Hepatocyte (in vitro differentiated cells): ENCODE data around the gene COL2A1.

Source experiments
- EZH2 ChIP-seq: fragments of 200-600 bp; sonication (generic); IDR thresholded peaks from 2 replicates; pipeline ENCODE4 v1.6.1; 2016; ENCODE audit warnings: antibody characterized with exemption, mild to moderate bottlenecking, borderline replicate concordance
- TF ChIP-seq, protein P1 (sequence below): fragments of 200-600 bp; sonication (generic); IDR thresholded peaks from 2 replicates; pipeline ENCODE4 v1.5.1; 2016; ENCODE audit warnings: antibody characterized with exemption, mild to moderate bottlenecking; ENCODE audit not compliant: poor library complexity

DNA sequence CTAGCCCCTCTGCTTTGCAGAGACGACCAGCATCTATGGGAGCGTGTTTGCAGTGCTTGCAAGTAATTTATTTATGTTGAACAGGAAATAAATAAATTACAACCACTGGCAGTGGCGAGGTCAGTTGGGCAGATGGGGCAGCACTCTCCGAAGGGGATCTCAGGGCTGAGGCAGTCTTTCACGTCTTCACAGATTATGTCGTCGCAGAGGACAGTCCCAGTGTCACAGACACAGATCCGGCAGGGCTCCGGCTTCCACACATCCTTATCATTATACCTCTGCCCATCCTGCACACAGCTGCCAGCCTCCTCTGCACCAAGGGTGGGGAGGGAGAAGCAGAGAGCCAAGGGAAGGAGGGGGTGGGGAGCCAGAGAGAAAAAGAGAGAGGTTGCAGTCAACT is 4.5 kb downstream of the COL2A1 start:
- TF ChIP-seq, protein P1, sequence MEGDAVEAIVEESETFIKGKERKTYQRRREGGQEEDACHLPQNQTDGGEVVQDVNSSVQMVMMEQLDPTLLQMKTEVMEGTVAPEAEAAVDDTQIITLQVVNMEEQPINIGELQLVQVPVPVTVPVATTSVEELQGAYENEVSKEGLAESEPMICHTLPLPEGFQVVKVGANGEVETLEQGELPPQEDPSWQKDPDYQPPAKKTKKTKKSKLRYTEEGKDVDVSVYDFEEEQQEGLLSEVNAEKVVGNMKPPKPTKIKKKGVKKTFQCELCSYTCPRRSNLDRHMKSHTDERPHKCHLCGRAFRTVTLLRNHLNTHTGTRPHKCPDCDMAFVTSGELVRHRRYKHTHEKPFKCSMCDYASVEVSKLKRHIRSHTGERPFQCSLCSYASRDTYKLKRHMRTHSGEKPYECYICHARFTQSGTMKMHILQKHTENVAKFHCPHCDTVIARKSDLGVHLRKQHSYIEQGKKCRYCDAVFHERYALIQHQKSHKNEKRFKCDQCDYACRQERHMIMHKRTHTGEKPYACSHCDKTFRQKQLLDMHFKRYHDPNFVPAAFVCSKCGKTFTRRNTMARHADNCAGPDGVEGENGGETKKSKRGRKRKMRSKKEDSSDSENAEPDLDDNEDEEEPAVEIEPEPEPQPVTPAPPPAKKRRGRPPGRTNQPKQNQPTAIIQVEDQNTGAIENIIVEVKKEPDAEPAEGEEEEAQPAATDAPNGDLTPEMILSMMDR, result no peak
- TF ChIP-seq EZH2, result no peak
